HCT116 (cell line): ENCODE data around the gene RNF208.

Experiments used
- CTCF ChIP-seq, 3 experiments: fragments of 200-600 bp in 1 of 3; sonication (generic) in 1 of 3; IDR thresholded peaks in 2 of 3; conservative IDR thresholded peaks in 1 of 3; 2 replicates each; pipeline ENCODE4 v1.5.1; 2012 to 2017; ENCODE audit warnings: low read depth in 2 of 3, low read length in 2 of 3, antibody characterized with exemption in 1 of 3, borderline replicate concordance in 1 of 3, control low read depth in 1 of 3, mild to moderate bottlenecking in 1 of 3, mixed read lengths in 1 of 3, mixed run types in 1 of 3, moderate library complexity in 1 of 3; ENCODE audit not compliant: insufficient read depth in 1 of 3
- MAX ChIP-seq: IDR thresholded peaks from 2 replicates; pipeline ENCODE4 v1.6.1; 2012
- POLR2A ChIP-seq: IDR thresholded peaks from 2 replicates; pipeline ENCODE4 v1.7.0; 2011; ENCODE audit warnings: borderline replicate concordance; ENCODE audit not compliant: insufficient read depth, insufficient read length; ENCODE audit errors: extremely low read depth
- RAD21 ChIP-seq: IDR thresholded peaks from 2 replicates; pipeline ENCODE4 v1.6.1; 2012; ENCODE audit warnings: low read depth, mild to moderate bottlenecking
- REST ChIP-seq: IDR thresholded peaks from 2 replicates; pipeline ENCODE4 v1.6.1; 2012; ENCODE audit warnings: low read depth
- SP1 ChIP-seq: IDR thresholded peaks from 2 replicates; pipeline ENCODE4 v1.6.1; 2012; ENCODE audit warnings: low read depth
- YY1 ChIP-seq: IDR thresholded peaks from 2 replicates; pipeline ENCODE4 v1.6.1; 2011; ENCODE audit warnings: low read length, low read depth, moderate library complexity, mild to moderate bottlenecking; ENCODE audit not compliant: insufficient replicate concordance; ENCODE audit errors: extremely low read depth

GRCh38 chr9:137193771-137194170 lies 28.3 kb downstream of the RNF208 start:
- TF ChIP-seq POLR2A = no peak
- TF ChIP-seq CTCF (IDR thresholded peaks at IDR 0.05 in 2 of 3, conservative IDR thresholded peaks at IDR 0.05 in 1 of 3; ENCODE audit: borderline replicate concordance in 1 of 3, insufficient read depth in 1 of 3, low read depth in 2 of 3, low read length in 2 of 3) = no peak
- no peak for TF ChIP-seq YY1
- no peak for TF ChIP-seq MAX
- TF ChIP-seq REST = no peak
- TF ChIP-seq SP1 = no peak
- TF ChIP-seq RAD21 = no peak
